IPS-20b (cell line): ENCODE results near the gene CDKN2D.

Source experiments
- H3K27ac ChIP-seq: one replicate; pipeline ENCODE4 v1.5.1; 2013; ENCODE audit warnings: low read length
- H3K27me3 ChIP-seq: 2 replicates; pipeline ENCODE4 v1.6.1; 2013; ENCODE audit warnings: mild to moderate bottlenecking, low read length, inconsistent platforms; ENCODE audit not compliant: insufficient read depth
- H3K36me3 ChIP-seq: 2 replicates; pipeline ENCODE4 v1.6.1; 2013; ENCODE audit warnings: low read depth, mild to moderate bottlenecking, inconsistent platforms, low read length, moderate library complexity; ENCODE audit not compliant: insufficient read depth
- H3K4me1 ChIP-seq: 2 replicates; pipeline ENCODE4 v1.6.1; 2013; ENCODE audit warnings: mild to moderate bottlenecking, control low read depth, inconsistent platforms, low read length, moderate library complexity; ENCODE audit not compliant: insufficient read depth
- H3K4me3 ChIP-seq: 2 replicates; pipeline ENCODE4 v1.5.1; 2013; ENCODE audit warnings: mild to moderate bottlenecking, low read length, inconsistent platforms
- H3K9ac ChIP-seq: 2 replicates; pipeline ENCODE4 v1.6.1; 2013; ENCODE audit warnings: low read depth, mild to moderate bottlenecking, inconsistent platforms, low read length, moderate library complexity
- H3K9me3 ChIP-seq: 2 replicates; pipeline ENCODE4 v1.6.1; 2013; ENCODE audit warnings: mild to moderate bottlenecking, low read depth, low read length, inconsistent platforms; ENCODE audit not compliant: insufficient read depth

Gene CDKN2D

DNA sequence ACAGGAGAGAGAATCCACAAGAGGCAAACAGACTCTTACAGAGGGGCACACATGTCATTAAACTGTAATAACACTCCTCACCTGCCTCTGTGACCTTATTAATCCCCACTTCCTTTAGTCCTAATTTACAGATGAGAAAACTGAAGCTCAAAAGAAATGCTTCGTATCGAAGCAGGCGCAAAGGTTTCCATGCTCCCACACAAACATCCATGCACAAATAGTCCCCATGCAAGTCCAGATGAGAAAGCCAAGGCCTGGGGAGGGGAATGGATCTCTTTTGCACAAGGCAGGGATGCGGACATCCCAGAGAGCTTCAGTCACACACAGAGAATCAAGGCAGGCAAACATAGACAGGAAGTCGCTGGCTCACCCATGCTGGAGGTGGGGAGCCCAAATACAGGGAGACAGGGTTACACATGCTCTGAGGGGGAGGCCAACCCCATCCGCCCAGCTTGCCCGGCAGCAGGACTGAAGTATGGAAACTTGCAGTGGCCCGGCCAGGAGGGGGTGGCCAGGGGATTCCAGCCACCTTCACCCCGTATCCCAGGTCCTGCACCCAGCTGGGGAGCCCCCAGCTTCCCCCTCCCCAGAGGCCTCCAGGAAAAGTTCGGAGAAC lies 52.0 kb downstream of the CDKN2D start:
- H3K4me1 ChIP-seq, result 0 out of 2 replicates have a peak, but pooled peaks cover 4% of the 10 kb centered on the region
- H3K27ac ChIP-seq, result no peak overlapping the region
- H3K9ac ChIP-seq, result no peak overlapping the region
- peaks cover 87% of the 10 kb centered on the region for H3K27me3 ChIP-seq
- H3K4me3 ChIP-seq, result peak overlapping the region; percentile 65
- H3K36me3 ChIP-seq, result no peaks in the 10 kb centered on the region
- no peaks in the 10 kb centered on the region for H3K9me3 ChIP-seq
